Measurements from ENCODE around the gene ATP8A2. TPM values are rescaled to one million over a fixed set of nuclear protein-coding genes. Genes with fewer than 3 reads are reported as not detected.

The ATP8A2 gene
- total RNA-seq, 1 experiment from 2014 or later, result 1.1 TPM

- no peak for DNase-seq (ENCODE audit: low spot score)
Measured at GRCh38 chr13:25683662-25684370, 312.0 kb downstream of the ATP8A2 start.

- no peak for DNase-seq (ENCODE audit: low spot score)
Measured at GRCh38 chr13:25684491-25684890, 312.7 kb downstream of the ATP8A2 start.

- no peak for DNase-seq (ENCODE audit: low spot score)
Measured at GRCh38 chr13:25686831-25687470, 315.2 kb downstream of the ATP8A2 start.

- DNase-seq (ENCODE audit: low spot score), result peak; percentile 19
Measured at GRCh38 chr13:25687471-25688225, 315.9 kb downstream of the ATP8A2 start.

- no peak for DNase-seq (ENCODE audit: low spot score)
Measured at GRCh38 chr13:25688536-25688935, 316.8 kb downstream of the ATP8A2 start.

- DNase-seq (ENCODE audit: low spot score), result no peak
Measured at GRCh38 chr13:25689539-25689938, 317.8 kb downstream of the ATP8A2 start.

- no peak for DNase-seq (ENCODE audit: low spot score)
Measured at GRCh38 chr13:25690582-25690981, 318.8 kb downstream of the ATP8A2 start.

- no peak for DNase-seq (ENCODE audit: low spot score)
Measured at GRCh38 chr13:25691654-25692053, 319.9 kb downstream of the ATP8A2 start.

- no peak for DNase-seq (ENCODE audit: low spot score)
Measured at GRCh38 chr13:25692099-25692498, 320.3 kb downstream of the ATP8A2 start.

- DNase-seq (ENCODE audit: low spot score), result peak; percentile 59
Measured at GRCh38 chr13:25699056-25699455, 327.3 kb downstream of the ATP8A2 start.

- no peak for DNase-seq (ENCODE audit: low spot score)
Measured at GRCh38 chr13:25699600-25699999, 327.8 kb downstream of the ATP8A2 start.

GRCh38 chr13:25701304-25701703 lies 329.5 kb downstream of the ATP8A2 start:
- no peak for DNase-seq (ENCODE audit: low spot score)

- DNase-seq (ENCODE audit: low spot score), result no peak
Measured at GRCh38 chr13:25702386-25702785, 330.6 kb downstream of the ATP8A2 start.

GRCh38 chr13:25707726-25708125 lies 336.0 kb downstream of the ATP8A2 start:
- DNase-seq (ENCODE audit: low spot score), result no peak

- no peak for DNase-seq (ENCODE audit: low spot score)
Measured at GRCh38 chr13:25708268-25708667, 336.5 kb downstream of the ATP8A2 start.

GRCh38 chr13:25709088-25709487 lies 337.3 kb downstream of the ATP8A2 start:
- no peak for DNase-seq (ENCODE audit: low spot score)

GRCh38 chr13:25715760-25716159 lies 344.0 kb downstream of the ATP8A2 start:
- no peak for DNase-seq (ENCODE audit: low spot score)

GRCh38 chr13:25717666-25718197 lies 346.0 kb downstream of the ATP8A2 start:
- DNase-seq (ENCODE audit: low spot score), result no peak

GRCh38 chr13:25719666-25720065 lies 347.9 kb downstream of the ATP8A2 start:
- DNase-seq (ENCODE audit: low spot score), result no peak

GRCh38 chr13:25722893-25723292 lies 351.1 kb downstream of the ATP8A2 start:
- DNase-seq (ENCODE audit: low spot score), result no peak

GRCh38 chr13:25725104-25725503 lies 353.3 kb downstream of the ATP8A2 start:
- DNase-seq (ENCODE audit: low spot score), result no peak

GRCh38 chr13:25727250-25727649 lies 355.5 kb downstream of the ATP8A2 start:
- no peak for DNase-seq (ENCODE audit: low spot score)

GRCh38 chr13:25727810-25728209 lies 356.0 kb downstream of the ATP8A2 start:
- no peak for DNase-seq (ENCODE audit: low spot score)

Measured in H4 (cell line).